GM10248 (cell line): ENCODE measurements around the gene SEMA3G.

Experiments used
- CTCF ChIA-PET: fragments of 300-600 bp; sonication (Branson Sonifier 250); formaldehyde crosslinking; extraction: SDS; loops from one replicate; lab custom pipeline; 2021; ENCODE audit warnings: antibody characterized with exemption; lab: Yijun Ruan, JAX
- POLR2A ChIA-PET: fragments of 350-650 bp; sonication (Branson Sonifier 250); formaldehyde crosslinking; extraction: SDS; loops from one replicate; lab custom pipeline; 2020; ENCODE audit warnings: antibody characterized with exemption; lab: Yijun Ruan, JAX
- DNase-seq: peaks from one replicate; pipeline ENCODE4 v3.0.0; 2012; ENCODE audit errors: extremely low spot score
- TF ChIP-seq, protein P1 (sequence below): IDR thresholded peaks from 2 replicates; pipeline ENCODE4 v1.5.1; 2012; ENCODE audit warnings: mild to moderate bottlenecking, low read depth; ENCODE audit errors: extremely low read depth, missing control alignments, control extremely low read depth

Gene SEMA3G

GRCh38 chr3:52396907-52397591, 47.9 kb downstream of the SEMA3G start:
- no peak for DNase-seq
- ChIA-PET POLR2A (no interaction called here), CTCF (interaction anchor here (1.4 kb wide), 1 partner anchor 58 kb away, joined by 4 read pairs; no protein-coding TSS in a partner anchor)
- TF ChIP-seq, protein P1, sequence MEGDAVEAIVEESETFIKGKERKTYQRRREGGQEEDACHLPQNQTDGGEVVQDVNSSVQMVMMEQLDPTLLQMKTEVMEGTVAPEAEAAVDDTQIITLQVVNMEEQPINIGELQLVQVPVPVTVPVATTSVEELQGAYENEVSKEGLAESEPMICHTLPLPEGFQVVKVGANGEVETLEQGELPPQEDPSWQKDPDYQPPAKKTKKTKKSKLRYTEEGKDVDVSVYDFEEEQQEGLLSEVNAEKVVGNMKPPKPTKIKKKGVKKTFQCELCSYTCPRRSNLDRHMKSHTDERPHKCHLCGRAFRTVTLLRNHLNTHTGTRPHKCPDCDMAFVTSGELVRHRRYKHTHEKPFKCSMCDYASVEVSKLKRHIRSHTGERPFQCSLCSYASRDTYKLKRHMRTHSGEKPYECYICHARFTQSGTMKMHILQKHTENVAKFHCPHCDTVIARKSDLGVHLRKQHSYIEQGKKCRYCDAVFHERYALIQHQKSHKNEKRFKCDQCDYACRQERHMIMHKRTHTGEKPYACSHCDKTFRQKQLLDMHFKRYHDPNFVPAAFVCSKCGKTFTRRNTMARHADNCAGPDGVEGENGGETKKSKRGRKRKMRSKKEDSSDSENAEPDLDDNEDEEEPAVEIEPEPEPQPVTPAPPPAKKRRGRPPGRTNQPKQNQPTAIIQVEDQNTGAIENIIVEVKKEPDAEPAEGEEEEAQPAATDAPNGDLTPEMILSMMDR, result no peak

DNA sequence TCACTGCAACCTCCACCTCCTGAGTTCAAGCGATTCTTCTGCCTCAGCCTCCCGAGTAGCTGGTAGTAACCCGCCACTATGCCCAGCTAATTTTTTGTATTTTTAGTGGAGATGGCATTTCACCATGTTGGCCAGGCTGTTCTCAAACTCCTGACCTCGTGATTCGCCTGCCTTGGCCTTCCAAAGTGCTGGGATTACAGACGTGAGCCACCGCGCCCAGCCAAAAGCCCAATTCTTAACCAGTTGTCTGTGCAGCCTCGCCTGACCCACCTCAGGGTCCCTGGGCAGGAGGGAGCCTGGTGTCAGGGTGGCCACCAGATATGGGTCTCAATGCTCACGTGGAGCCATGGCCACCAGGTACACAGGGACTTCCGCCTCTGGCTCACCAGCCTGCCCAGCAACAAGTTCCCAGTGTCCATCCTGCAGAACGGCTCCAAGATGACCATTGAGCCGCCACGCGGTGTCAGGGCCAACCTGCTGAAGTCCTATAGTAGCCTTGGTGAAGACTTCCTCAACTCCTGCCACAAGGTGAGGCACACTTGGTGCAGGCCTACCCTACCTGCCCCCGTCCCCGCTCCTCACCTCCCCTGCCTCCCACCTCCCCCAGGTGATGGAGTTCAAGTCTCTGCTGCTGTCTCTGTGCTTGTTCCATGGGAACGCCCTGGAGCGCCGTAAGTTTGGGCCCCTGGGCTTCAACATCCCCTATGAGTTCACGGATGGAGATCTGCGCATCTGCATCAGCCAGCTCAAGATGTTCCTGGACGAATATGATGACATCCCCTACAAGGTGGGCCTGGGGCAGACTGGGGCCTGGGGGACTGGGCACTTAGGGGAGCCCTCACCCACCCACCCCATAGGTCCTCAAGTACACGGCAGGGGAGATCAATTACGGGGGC, 48.6 kb downstream of the SEMA3G start:
- TF ChIP-seq, protein P1, result no peak
- ChIA-PET CTCF (interaction anchor here (1.0 to 1.4 kb wide), 3 partner anchors 9 to 57 kb away, joined by 3 to 6 read pairs (median 4); no protein-coding TSS in a partner anchor), POLR2A (no interaction called here)
- DNase-seq, result no peak

- no peak for DNase-seq
- CTCF ChIA-PET, result interaction anchor here (1.0 to 1.4 kb wide), 2 partner anchors 10 kb away, joined by 3 to 6 read pairs; no protein-coding TSS in a partner anchor
- POLR2A ChIA-PET, result no interaction called here
- TF ChIP-seq, protein P1, result no peak
These were observed 49.4 kb downstream of the SEMA3G start for GRCh38 chr3:52395503-52395865.

DNA sequence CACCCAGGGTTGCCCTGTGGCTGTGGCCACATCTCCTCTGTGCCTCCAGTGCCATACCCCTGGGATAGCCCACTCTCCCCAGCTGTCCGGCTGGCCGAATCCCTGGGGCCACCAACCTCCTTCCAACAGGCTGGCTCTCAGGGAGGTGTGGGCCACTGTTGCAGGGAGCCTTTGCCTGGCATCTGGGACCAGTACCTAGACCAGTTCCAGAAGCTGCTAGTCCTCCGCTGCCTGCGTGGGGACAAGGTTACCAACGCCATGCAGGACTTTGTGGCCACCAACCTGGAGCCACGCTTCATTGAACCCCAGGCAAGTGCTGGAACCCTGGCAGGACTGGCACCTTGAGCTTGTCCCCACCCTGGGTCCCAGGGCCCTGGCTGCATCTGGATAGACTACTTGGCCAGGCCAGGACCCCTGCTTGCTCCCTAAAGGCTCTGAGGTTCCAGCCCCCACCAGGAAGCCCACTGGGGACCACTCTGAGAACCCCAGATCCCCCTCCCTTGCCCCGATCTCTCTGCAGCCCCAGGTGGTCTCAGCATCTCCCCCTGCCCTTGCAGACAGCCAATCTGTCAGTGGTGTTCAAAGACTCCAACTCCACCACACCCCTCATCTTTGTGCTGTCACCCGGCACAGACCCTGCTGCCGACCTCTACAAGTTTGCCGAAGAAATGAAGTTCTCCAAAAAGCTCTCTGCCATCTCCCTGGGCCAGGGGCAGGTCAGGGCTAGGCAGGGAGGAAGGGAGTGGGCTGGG, 50.0 kb downstream of the SEMA3G start:
- TF ChIP-seq, protein P1, result no peak
- ChIA-PET POLR2A (no interaction called here), CTCF (interaction anchor here (1.4 kb wide), 1 partner anchor 10 kb away, joined by 6 read pairs; no protein-coding TSS in a partner anchor)
- DNase-seq, result no peak

DNA sequence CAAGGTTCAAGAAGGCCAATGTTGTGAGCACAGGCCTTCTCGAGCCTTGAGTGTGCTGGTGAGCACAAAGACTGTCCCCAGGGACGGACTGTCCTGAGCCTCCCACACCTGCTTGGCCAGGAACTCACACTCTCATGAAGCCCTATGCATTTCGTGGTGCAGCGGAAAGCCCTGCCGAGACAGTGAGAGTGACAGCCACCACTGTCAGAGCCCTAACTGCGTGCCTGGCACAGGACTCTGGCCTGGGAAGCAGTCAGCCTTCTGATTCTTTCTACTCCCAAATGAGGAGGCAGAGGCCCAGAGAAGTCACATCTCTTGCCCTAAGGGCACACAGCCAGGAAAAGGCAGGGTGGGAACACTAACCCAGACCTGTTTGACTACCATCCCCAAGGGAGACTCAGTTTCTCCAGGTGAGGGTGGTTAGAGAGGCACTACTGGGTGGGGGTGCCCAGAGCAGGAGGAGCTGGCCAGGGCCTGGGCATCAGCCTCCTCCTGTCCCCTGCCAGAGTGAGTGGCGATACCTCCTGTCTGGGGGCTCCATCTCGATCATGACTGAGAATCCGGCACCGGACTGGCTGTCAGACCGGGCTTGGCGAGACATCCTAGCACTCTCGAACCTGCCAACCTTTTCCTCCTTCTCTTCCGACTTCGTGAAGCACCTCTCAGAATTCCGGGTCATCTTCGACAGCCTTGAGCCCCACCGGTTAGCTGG, 50.8 kb downstream of the SEMA3G start:
- no peak for DNase-seq
- ChIA-PET CTCF (interaction anchor here (1.4 kb wide), 1 partner anchor 11 kb away, joined by 6 read pairs; no protein-coding TSS in a partner anchor), POLR2A (no interaction called here)
- TF ChIP-seq, protein P1, result no peak
